ENCODE measurements around the gene TMEM266. TPM values are rescaled to one million over a fixed set of nuclear protein-coding genes. Genes with fewer than 3 reads are reported as not detected.

The TMEM266 gene
- total RNA-seq, 1 experiment from 2014 or later, result not detected

- DNase-seq (ENCODE audit: low read depth), result no peak
Measured at GRCh38 chr15:76183930-76184649, 124.3 kb downstream of the TMEM266 start.

DNA sequence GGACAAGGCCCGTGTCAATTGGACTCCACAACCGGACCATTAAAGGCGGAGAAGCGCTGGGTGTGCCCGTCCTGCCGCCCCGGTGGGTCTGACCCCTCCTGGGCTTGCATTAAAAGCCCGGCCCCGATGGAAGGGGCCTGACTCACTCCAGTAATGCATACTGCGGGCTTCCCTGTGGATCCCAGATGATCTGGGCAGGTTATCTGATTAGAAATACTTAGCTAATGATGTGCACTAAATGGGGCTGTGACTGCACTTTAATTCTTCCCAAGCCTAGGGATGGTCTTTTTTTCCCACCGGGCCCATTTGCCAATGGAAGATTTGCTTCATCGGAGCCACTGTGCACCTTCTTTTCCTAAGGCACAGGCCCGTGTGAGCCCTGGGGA lies 124.9 kb downstream of the TMEM266 start:
- DNase-seq (ENCODE audit: low read depth), result no peak

DNA sequence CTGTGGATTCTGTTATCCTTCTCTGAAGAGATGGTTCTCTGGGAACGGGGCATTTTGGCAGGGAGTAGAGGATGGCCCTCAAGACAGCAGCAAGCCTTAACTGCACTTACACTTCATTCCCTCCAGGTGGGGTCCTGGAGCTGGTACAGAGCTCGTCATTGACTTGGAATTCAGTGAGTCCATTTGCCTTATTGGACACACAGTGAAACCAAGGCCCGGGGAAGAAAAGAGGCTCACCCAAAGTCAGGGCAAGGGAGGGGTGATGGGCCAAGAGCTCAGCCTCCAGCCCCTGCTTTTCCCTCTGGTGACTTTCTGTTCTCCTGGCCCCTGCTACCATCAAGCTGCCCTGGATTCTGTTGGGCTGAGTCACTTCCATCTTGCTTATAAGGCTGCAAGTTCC lies 125.9 kb downstream of the TMEM266 start:
- peak; percentile 78 for DNase-seq (ENCODE audit: low read depth)

GRCh38 chr15:76187163-76187562 lies 127.4 kb downstream of the TMEM266 start:
- no peak for DNase-seq (ENCODE audit: low read depth)

- no peak for DNase-seq (ENCODE audit: low read depth)
Measured at GRCh38 chr15:76189106-76189505, 129.3 kb downstream of the TMEM266 start.

DNA sequence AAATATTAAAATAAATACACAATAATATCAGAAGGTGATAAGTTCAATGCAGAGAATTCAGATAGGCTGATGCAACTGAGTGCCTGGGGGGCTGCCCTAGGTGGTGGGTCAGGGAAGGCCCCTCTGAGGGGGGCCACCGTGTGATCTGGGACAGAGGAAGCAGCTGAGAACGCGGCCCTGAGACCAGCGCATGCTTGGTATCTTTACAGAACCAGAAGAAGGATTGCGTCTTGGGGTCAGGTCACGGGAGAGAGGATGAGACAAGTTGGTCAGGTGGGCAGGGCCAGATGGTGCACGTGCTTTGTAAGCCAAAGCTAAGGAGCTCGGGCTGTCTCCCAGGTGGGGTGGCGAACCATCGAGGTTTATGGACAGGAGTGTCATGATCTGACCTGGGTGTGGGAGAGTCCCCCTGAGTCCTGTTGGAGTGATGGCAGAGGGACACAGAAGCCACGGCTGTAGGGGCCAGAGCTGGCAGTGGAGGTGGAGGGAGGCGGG lies 130.3 kb downstream of the TMEM266 start:
- DNase-seq (ENCODE audit: low read depth), result no peak

DNA sequence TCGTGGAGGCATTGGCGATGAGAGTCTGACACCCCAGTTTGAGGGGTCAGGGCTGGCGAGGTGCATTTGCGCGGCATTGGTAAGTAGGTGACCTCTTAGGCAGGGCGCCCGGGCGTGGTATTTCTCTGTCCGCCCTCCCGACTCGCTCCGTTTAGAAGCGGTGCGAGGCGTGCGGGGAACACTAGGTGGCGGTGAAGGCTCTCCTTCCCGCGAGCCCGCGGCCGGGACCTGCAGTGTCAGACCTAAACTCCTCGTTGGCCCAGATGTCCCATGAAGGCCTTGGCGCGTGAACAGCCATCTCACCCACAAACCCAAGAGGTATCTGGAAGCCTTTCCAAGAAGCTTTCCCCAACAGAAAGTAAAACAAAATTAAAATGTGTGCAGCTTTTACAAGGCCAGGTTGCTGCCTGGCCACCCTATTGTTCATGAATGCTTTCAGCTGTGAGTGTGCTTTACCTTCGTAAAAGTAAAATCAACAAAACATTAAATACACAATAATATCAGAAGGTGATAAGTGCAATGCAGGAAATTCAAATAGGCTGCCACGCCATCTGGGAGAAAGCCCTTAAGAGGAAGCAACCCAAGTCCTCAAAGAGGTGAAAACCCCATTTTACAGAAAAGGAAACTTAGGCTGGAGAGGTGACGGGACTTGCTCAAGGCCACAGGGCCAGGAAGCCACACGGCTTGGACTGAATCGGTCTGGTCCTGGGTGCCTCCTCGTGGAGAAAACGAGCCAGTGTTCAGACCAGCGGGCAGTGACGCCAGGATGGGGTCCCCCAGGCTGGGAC lies 131.2 kb downstream of the TMEM266 start:
- DNase-seq (ENCODE audit: low read depth), result peak; percentile 79

GRCh38 chr15:76191539-76192244 lies 131.9 kb downstream of the TMEM266 start:
- no peak for DNase-seq (ENCODE audit: low read depth)

- DNase-seq (ENCODE audit: low read depth), result no peak
Measured at GRCh38 chr15:76192715-76193114, 132.9 kb downstream of the TMEM266 start.

DNA sequence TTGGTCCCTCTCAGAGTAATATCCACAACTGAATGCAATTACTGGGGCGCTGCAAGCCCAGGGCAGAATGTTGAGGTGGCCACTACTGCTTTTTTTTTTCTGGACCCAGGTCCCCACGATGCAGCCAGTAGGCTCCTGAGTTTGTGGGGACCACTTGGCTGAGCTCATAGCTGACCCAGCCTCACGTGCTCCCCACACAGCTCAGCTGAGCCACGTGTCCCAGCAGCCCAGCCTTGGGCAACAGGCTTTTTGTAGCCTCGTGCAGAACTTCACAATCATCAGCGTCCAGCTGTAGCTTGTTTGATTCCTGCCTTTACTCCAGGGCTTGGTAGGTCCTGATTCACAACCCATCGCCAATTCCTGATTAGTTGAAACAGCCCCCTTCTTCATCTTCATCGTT lies 134.1 kb downstream of the TMEM266 start:
- DNase-seq (ENCODE audit: low read depth), result no peak

GRCh38 chr15:76195506-76196268 lies 135.9 kb downstream of the TMEM266 start:
- DNase-seq (ENCODE audit: low read depth), result no peak

DNA sequence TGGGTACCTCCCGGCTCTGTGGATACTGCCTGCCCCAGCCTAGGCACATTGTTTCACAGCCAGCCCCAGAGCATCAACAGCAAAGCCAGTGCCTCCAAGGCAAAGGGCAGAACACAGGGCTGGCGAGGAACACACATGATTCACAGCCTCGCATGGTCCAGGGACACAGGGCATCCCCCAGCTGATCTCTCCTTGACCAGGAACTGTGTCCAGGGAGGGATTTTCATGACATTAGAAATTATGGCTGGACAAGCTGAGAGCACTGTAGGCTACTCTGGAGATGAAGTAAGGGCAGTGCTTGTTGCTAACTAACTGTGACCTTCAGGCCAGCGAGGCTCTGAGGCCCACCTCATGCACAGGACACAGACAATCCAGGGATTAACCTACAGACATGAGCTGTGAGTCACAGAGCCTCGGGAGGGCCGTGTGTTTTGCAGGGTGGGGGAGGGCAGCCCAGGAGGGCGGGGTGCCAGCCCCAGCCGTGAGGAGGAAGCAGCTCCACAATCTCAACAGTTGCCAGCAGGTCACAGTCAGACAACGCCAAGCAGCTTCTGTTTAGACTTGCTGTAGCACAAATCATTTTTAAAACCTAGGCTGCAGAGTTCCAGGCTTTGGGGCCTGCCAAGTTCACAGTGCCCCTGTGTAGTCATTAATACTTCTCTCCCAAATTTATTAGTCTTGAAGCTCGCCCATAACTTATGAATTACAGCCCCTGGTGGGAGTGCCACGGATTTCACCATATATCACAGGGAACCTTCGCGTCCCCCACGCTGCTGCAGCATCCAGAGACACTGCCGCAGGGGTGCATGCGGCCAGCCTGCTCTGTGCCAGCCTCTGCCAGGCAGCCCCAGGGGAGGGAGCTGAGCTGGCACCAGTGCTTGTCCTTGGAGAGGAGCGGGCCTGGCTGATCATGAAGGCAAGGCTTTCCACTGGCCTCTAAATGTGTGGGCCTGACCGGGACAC lies 136.8 kb downstream of the TMEM266 start:
- peak; percentile 90 for DNase-seq (ENCODE audit: low read depth)

DNA sequence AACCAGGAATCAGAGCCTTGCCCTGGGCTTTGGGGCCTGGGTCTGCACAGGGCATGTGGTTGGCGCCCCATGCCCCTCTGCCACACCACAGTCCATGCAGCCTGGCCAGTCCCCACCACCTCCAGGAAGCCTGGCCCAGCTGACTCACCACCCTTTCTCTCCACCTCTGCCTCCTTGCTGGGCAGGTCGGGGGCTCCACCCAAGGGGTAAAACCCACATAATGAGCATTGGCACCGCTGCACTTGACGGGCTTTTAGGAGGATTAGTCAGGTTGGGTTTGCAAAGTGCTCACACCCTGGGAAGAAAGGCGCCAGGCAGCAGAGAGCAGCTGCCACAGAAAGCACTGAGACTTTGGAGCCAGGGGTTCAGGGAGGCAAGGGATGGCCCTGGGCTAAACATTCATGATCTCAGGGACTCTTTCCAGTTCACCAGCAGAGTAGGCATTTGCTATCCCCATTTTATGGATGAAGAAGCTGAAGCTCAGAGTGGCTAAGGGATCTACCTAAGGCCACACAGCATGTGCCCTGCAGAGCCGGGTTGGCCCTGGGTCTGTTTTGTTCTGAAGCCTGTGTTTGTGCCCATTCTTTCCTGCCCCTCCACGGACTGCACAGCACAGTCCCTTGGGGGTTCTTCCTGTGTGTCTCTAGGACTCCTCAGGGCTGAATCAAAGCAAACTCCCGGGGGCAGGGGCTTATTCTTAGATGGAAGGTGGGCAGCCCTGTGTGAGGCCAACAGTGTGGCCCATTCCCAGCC lies 138.1 kb downstream of the TMEM266 start:
- peak; percentile 83 for DNase-seq (ENCODE audit: low read depth)

DNA sequence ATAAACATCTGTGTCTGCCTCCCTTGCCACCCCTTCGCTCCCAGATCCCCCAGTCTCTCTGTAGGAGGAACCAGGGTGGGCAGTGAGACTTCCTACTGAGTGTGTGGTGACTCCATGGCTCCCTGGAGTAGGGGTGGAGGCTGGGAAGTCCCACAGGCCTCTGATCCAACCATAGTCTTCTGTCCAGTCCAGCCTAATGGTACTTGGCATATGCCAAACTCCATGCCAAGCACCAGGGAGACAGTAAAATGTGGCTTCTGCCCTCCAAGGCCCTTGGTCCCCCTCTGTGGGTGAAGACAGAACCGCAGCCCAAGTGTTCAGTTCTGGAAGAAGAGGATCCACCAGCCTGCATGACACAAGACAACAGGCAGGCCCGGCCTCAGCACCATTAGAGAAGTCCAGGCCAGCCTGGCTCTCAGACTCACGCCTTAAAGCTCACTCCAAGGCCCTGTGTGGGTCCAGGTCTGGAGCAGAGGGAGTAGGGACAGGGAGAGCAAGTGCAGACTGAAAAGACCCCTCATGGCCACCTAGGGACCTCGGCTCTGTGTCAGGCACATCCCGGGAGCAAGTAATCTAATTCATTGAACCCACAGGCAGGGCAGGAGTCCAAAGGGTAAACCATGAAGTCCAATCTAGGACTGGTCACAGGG lies 138.8 kb downstream of the TMEM266 start:
- DNase-seq (ENCODE audit: low read depth), result no peak

GRCh38 chr15:76199106-76200082 lies 139.6 kb downstream of the TMEM266 start:
- DNase-seq (ENCODE audit: low read depth), result peak; percentile 42

DNA sequence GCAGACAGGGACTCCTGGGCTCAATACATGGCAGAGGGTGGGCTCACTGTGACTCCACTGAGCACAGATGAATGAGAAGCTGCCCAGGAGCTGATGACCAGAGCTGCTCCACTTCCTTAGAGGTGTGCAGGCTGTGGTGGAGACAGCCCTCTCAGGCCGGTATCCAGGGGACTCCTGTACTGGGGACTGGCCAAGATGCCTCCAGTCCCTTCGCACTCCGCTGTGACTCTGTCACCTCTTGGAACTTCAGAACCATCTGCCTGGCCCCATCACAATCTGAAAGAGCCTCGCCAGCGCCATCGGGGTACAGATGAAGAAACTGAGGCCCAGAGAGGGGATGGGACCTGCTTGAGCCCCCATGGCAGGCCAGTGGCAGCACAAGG lies 140.3 kb downstream of the TMEM266 start:
- DNase-seq (ENCODE audit: low read depth), result no peak

DNA sequence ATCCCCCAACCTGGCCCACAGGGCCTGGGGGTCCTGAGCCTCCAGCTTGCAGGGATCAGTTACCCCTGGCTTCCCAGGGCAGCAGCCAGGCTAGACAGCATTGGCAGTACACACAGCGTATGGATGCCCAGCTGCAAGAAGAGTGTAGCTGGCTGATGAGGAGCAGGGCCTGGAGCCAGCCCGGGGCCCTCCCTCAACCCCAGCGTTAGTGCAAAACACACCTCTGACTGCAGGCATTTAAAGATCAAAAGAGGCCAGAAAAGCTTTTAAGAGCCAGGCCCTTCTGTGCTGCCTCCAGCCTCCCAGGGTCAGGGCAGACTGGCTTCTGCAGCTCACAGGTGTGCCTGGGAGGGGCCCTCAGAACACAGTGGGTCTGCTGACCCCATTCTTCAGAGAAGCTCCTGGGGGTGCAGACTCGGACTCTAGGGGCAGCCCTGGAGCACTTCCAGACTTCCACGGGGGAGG lies 140.9 kb downstream of the TMEM266 start:
- no peak for DNase-seq (ENCODE audit: low read depth)

All from Daoy (cell line).